GM12865 (cell line): Measurements from ENCODE around the gene COL23A1.

Source experiments
- DNase-seq: peaks from one replicate; pipeline ENCODE4 v3.0.0; 2010; ENCODE audit warnings: low read depth
- H3K4me3 ChIP-seq: 2 replicates; pipeline ENCODE4 v1.5.1; 2011; ENCODE audit warnings: mild to moderate bottlenecking, low read depth, low read length, control low read depth
- CTCF ChIP-seq: IDR thresholded peaks from 2 replicates; pipeline ENCODE4 v1.5.1; 2011; ENCODE audit warnings: low read length, control low read depth, low read depth, inconsistent platforms; ENCODE audit not compliant: insufficient read depth; ENCODE audit errors: missing control alignments

Gene COL23A1

DNA sequence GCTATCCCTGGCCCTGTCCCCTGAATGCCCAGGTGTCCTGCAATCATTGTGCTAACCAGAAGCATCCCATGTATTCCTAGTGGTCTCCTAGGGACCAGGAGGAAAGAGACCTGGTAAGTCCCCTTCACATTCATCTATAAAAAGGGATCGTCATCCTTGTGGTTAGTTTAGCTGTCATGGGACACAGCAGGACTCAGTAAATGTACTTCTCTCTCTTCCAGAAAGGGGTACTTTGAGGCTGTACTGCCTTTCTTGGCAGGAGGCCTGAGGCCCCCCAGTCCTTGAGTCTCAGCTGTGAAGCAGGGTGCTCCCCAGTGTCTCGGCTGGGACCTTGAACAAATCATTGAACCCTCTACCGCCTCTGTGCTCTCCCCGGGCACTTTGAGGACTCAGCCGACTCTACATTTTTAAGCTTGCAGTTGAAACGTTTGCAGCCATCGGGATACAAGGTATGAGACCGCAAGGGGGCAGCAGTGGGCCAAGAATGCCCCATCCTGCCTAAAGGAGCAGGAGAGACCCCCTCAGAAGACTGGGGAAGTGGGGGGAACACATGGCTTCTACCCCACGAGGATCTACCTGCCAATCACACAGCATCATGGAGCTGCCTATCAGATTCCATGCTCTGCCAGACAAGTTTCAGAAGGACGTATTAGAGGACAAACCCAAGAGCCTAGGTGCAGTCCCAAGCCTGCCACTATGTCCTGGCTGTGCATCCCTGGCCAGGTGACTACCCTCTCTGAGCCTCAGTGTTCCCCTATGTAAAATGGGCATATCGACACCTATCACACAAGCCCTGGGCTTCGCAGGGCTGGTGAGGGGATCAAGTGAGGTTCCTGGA is 355.2 kb downstream of the COL23A1 start:
- peak; percentile 78 for TF ChIP-seq CTCF
- H3K4me3 ChIP-seq, result no peak overlapping the region
- DNase-seq, result peak; percentile 80

GRCh38 chr5:178234121-178234749 is 356.0 kb downstream of the COL23A1 start:
- no peak for DNase-seq
- no peak overlapping the region for H3K4me3 ChIP-seq
- TF ChIP-seq CTCF, result no peak

DNA sequence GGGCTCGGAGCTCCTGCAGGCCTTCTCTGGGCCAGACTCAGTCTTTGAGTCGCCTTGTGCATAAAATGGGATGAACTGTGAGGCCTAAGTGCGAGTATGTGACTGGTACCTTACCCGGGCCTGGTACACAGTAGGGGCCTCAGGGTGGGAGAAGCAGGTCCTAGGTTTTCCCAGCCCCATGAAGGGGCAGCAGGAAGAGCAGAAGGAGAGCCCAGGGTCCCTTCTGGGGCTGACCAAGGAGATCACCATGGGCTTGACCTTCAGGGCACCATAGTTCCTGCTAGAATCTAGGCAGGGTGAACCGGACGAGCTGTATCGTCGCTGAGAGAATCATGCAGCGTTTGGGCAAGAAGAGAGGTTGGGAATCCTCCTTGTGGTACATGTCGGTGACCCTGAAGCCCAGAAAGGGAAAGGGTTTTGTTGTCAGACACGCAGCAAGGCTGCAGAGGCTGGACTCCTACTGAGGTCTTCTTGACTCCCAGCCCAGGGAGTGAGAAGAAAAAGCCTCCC is 357.2 kb downstream of the COL23A1 start:
- DNase-seq, result no peak

DNA sequence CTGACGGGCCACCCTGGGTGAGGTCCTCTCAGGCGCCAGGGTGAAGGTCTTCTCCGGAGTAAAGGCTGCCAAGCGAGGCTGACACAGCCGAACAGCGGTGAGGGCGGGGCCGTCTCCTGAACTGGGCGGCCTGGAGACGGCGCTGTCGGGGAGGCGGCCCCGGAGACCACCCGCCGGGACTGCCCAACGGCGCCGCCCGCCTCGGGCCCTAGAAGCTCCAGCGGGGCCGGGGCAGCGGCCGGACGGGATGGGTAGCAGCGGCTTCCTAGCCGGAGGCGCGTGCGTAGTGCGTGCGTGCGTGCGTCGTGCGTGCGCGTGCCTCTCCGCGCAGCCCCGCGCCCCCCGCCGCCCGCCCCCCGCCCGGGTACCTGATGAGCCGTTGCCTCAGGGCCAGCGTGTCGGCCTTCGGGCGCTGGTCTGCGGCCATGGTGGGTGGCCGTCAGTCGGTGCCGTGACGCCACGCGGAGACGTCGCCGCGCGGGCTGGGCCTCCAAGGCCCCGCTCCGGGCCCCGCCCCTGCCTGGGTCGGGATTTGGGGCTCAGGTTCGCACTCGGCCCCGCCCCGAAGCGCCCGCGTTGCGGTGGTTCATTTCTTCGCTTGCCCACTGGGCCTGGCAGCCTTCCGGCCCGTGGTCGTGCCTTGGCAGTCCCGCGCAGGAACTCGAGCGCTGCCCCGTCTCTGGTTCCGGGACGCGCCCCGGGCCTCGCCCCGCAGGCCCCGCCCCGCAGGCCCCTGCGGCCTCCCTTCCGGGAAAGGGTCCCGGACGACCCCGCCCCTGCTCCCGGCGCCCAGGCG is 357.9 kb downstream of the COL23A1 start, which contains the start of gene PHYKPL:
Gene PHYKPL, minus strand, starts transcription at position 679 of the 796 bp plus-strand sequence. Its CDS starts 252 bp downstream, at position 427.
- DNase-seq, result peak; percentile 82
- no peak for TF ChIP-seq CTCF
- H3K4me3 ChIP-seq, result peak within 1 kb of the TSS; percentile 79

More for the DNA sequence above, 357.2 kb downstream of the COL23A1 start:
- TF ChIP-seq CTCF, result no peak
- H3K4me3 ChIP-seq, result peak overlapping the region; percentile 79

DNA sequence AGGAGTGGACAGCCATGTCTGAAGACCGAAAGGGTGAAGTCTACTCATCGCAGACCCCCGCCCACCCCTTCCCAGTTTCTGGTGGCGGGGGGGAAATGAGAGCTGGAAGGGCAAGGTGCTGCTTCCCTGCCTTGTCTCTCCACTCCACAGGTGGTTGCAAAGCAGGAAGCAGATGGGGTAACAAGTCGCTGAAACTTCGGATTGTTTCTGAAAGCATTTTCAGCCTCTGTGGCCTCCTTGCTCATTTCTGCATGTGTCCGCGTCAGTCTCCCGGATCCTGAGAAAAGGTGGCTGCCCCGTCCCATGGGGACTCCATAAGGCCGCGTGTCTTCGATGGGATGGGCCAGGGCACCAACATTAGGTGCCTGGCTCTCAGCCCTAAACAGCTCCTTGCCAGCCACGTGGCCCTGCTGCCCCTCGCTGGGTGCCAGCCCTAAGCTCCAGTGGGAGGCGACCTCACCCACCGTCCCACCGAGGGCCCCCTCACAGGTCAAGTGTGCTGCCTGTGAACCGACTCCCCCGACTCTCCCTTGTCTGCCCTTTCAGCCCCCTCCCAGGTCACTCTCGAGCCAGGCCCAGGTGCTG is 358.6 kb downstream of the COL23A1 start:
- TF ChIP-seq CTCF, result no peak
- H3K4me3 ChIP-seq, result peak overlapping the region; percentile 79
- DNase-seq, result no peak

DNA sequence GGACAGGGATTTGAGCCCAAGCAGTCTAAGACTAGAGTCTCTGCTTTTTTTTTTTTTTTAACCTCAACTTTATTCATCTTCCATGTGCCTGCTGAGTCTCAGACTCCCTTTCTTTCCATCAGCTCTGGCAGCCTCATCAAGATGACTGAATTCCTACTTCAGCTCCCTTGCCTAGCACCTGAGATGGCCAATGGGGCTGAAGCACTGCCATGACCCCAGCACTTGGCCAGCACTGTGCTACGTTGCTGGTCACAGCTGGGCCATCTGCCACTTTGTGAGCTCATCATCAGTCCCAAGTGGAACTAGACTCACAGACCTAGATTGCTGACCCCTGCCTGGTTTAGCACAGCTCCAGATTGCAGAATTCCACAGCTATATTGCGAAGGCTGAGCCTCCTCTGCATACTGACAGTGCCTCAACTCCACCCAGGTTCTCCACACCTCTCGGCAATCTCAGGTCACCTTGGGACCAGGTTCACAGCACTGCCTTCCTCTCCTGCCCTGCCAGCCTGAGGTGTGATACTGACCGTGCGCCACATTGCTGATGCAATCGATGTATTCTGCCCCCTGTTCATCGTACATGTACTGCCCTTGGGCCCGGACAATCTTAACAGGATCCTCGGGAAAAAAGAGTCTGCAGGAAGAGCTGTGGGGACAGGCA is 359.2 kb downstream of the COL23A1 start:
- H3K4me3 ChIP-seq, result peak overlapping the region; percentile 79
- no peak for DNase-seq
- TF ChIP-seq CTCF, result no peak
